ENCODE data around the gene GRB10.
"Not testable (repeated sequence)": the region's sequence is repeated elsewhere in the genome, so short reads cannot be mapped to it uniquely, and the experiment has no call there.

Gene GRB10

DNA sequence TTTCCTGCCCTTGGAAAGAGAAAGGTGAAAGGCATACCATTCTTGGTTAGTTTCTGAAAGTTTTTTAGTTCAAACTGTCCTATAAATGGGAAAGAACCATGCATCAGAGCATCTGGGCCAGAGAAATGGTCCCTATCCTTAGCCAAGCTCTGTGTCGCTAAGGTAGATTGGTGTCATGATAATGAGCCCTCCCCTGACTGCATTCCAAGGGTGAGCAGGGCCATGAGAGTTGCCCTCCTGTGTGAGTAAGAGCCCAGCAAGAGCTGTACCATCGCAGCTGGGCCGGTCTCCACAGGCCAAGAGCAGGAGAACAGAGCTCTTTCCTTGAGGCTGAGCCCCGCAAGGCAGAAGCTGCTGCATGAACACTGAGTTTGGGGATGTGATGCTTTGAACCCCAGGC lies 30.3 kb downstream of the GRB10 start:
- Mint-ChIP-seq H3K4me1 (ENCODE audit: low read depth) (no peaks in the 10 kb centered on the region), H3K27me3 (no peaks in the 10 kb centered on the region), H3K4me3 (no peak overlapping the region), H3K36me3 (ENCODE audit: low read depth) (no peaks in the 10 kb centered on the region), H3K27ac (no peak overlapping the region), H3K9me3 (no peaks in the 10 kb centered on the region)

DNA sequence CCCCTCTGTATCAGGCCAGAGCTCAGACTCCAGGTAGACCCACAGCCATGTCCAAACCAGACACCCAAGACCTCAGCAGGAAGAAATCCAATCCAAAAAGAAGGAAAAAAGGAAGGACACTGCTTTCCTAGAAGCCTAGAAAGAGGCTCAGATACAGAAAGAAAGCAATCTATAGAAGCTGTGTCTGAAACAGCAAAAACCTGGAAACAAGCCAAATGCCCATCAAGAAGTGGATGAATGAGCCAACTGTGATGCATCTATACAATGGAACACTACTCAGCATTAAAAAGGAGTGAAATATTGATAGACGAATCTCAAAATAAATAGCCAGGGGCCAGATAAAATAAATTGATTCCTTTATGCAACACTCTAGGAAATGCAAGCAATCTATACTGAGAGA lies 31.6 kb downstream of the GRB10 start:
- H3K27ac Mint-ChIP-seq = no peak overlapping the region
- H3K27me3 Mint-ChIP-seq = no peaks in the 10 kb centered on the region
- H3K36me3 Mint-ChIP-seq (ENCODE audit: low read depth) = no peaks in the 10 kb centered on the region
- no peaks in the 10 kb centered on the region for H3K9me3 Mint-ChIP-seq
- H3K4me1 Mint-ChIP-seq (ENCODE audit: low read depth) = no peaks in the 10 kb centered on the region
- no peak overlapping the region for H3K4me3 Mint-ChIP-seq

DNA sequence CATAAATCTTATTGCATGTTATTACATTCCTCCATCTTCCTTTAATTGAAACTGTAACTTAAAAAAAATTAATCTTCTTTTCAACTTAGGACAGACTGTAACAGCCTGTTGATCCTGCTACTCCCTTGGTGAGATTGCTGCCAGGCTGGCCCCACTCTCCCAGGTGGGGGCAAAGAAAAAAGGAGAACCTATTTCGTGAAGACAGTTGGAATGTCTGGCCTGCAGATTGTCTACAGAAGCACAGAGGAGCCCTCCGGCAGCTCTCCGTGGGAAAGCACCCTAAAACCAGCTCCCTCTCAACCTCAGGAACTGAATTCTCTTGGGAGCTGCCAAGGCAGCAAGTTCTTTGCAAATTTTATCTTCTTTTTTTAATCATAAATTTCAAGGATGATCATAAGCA lies 32.8 kb downstream of the GRB10 start:
- Mint-ChIP-seq H3K9me3 (no peaks in the 10 kb centered on the region), H3K36me3 (ENCODE audit: low read depth) (no peaks in the 10 kb centered on the region), H3K27me3 (no peaks in the 10 kb centered on the region), H3K27ac (no peak overlapping the region), H3K4me1 (ENCODE audit: low read depth) (no peaks in the 10 kb centered on the region), H3K4me3 (no peak overlapping the region)

DNA sequence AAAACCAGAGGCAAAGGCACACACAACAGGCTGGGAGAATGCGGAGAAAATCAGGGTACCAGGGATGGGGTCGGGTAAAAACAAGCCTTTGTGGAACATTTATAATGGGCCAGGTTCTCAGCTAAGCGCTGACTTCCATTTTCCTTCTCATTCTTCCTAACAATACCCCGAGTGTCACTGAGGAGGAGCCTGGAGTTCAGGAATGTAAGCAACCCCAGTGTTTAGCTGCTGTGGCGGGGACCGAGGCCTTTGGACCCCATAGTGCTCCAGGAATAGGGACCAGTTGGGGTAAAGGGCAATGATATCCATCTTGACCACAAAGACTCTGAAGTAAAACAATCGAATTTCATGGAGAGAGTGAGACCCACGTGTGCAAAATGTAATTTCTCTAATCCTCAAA lies 34.2 kb downstream of the GRB10 start:
- Mint-ChIP-seq H3K27ac (no peak overlapping the region), H3K4me3 (no peak overlapping the region), H3K4me1 (ENCODE audit: low read depth) (no peaks in the 10 kb centered on the region), H3K36me3 (ENCODE audit: low read depth) (no peaks in the 10 kb centered on the region), H3K9me3 (no peaks in the 10 kb centered on the region), H3K27me3 (no peaks in the 10 kb centered on the region)

DNA sequence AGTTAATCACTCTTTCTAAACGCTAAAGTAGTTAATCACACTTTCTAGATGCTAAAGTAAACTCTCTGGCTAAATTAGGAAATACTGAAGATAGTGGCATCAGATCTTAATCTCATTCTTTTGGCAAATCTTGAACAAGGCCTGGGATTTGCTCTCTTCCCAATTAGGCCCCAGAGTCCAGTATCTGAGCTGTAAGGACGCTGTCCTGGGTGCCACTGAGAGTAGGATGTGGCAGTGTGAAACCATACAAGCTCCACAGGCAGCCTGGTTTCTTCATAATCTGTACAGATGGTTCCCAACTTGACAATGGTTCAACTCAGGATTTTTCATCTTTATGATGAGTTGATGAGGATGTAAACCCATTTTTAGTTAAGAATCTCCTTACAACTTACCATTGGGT lies 36.9 kb downstream of the GRB10 start:
- Mint-ChIP-seq H3K27me3 (no peaks in the 10 kb centered on the region), H3K9me3 (no peaks in the 10 kb centered on the region), H3K36me3 (ENCODE audit: low read depth) (no peaks in the 10 kb centered on the region), H3K27ac (no peak overlapping the region), H3K4me1 (ENCODE audit: low read depth) (peaks cover under 1% of the 10 kb centered on the region), H3K4me3 (no peak overlapping the region)

DNA sequence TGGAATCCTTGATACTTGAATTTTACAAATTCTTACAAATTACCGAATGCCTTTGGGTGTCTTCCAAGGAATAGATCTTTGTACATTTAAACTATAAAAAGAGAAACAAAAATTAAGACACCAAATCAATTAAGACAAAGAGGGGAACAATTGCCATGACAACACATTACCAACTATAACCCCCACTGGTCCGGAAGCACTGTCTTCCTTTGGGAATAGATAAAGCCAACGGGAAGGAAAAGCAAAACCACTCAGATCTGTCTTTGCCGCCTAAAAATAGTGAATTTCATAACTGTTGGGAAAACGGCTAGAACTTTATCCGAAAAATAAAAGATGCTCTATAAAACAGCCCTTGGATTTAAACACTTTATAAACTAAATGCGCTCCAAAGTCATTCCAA lies 37.4 kb downstream of the GRB10 start:
- Mint-ChIP-seq H3K4me1 (ENCODE audit: low read depth) (peaks cover 5% of the 10 kb centered on the region), H3K9me3 (no peaks in the 10 kb centered on the region), H3K27me3 (no peaks in the 10 kb centered on the region), H3K4me3 (no peak overlapping the region), H3K36me3 (ENCODE audit: low read depth) (no peaks in the 10 kb centered on the region), H3K27ac (no peak overlapping the region)

DNA sequence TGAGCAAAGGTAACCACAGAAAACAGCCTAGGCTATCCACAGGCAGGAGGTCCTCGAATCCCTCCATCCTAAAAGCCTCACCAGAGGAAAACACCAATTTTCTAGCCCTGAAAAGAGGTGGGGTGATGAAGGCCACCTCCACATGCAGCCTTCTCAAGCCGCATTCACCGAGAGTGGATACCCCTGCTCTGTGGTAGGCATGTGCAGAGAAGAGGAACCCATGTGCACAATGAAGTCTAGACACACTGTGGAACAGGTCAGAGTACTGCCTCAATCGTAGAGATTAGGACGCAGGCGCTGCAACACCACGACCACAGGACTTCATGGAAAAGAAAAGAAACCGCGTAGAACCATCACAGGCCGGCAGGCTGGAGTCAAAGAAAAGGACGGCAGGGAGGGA lies 38.8 kb downstream of the GRB10 start:
- H3K4me3 Mint-ChIP-seq = no peak overlapping the region
- H3K36me3 Mint-ChIP-seq (ENCODE audit: low read depth) = no peaks in the 10 kb centered on the region
- no peaks in the 10 kb centered on the region for H3K9me3 Mint-ChIP-seq
- H3K27ac Mint-ChIP-seq = no peak overlapping the region
- H3K4me1 Mint-ChIP-seq (ENCODE audit: low read depth) = peaks cover 19% of the 10 kb centered on the region
- no peaks in the 10 kb centered on the region for H3K27me3 Mint-ChIP-seq

DNA sequence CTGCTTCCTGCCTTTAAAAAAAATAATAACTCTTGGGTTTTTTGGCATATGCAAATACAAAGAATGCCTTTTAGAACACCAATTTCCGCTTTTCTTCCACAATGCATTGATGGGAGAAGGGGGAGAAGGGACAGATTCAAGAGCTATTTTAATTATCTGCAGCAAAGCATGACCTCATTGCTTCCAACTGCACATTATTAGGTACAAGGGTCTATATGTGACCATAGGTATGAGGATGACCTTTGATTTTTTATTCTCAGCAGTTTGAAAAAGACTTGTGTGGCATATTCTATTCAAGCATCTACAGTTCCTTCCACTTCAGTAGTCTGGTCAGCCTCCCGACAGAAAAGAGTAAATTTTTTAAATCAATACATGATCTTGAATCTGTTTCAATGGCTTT lies 39.7 kb downstream of the GRB10 start:
- H3K4me1 Mint-ChIP-seq (ENCODE audit: low read depth) = peaks cover 19% of the 10 kb centered on the region
- no peak overlapping the region for H3K27ac Mint-ChIP-seq
- no peaks in the 10 kb centered on the region for H3K36me3 Mint-ChIP-seq (ENCODE audit: low read depth)
- H3K9me3 Mint-ChIP-seq = no peaks in the 10 kb centered on the region
- no peak overlapping the region for H3K4me3 Mint-ChIP-seq
- no peaks in the 10 kb centered on the region for H3K27me3 Mint-ChIP-seq

DNA sequence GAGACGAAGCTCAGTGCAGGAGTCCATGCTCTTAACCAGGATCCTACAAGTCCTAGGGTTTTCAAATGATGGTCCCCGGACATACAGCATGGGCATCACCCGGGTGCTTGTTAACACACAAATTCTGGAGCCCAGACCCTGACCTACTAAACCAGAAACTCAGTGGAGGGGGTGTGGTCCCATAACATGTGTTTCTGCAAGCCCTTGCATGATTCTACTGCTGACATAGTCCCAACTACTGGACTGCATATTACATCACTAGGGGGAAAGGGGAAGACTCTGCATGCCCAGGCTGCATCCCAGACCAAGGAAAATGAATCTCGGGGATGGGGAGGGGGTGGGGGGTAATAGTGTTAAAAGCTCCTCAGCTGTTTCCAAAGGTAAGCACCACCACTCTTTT lies 40.3 kb downstream of the GRB10 start:
- Mint-ChIP-seq H3K36me3 (ENCODE audit: low read depth) (no peaks in the 10 kb centered on the region), H3K27me3 (no peaks in the 10 kb centered on the region), H3K4me1 (ENCODE audit: low read depth) (peaks cover 19% of the 10 kb centered on the region), H3K9me3 (no peaks in the 10 kb centered on the region), H3K27ac (no peak overlapping the region), H3K4me3 (no peak overlapping the region)

DNA sequence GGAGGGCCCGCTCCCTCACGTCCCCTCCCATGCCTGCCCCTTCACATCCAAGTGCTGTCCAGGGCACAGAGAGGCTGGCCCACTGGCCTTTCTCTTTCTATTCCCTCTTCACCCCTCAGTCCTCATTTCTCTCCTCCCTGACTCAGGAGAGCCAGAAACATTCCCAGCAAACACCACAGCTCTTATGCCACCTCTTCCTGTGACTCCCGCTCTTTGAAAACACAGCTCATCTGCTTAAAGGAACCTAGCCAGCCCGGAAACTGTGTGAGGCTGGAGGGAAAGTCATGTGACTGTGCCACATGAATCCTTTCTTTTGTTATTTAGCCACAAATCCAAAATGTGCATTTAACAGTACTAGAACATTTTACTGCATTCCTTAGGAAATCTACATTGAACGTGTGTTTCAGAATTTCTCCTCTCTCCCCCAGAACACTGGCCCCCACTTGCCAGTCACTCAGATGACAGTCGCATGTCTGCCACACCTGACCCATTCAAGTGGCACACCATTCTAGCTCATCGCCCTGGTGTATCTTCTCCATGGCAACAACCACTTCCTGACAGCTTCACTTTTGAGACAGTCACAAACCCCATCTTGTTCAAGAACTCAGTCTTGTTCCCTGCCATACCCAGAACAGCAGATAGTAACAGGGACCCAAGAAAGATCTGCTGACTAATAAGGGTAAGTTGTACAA lies 42.8 kb downstream of the GRB10 start:
- Mint-ChIP-seq H3K9me3 (no peaks in the 10 kb centered on the region), H3K36me3 (ENCODE audit: low read depth) (no peaks in the 10 kb centered on the region), H3K4me3 (peak overlapping the region; percentile 9), H3K4me1 (ENCODE audit: low read depth) (peaks cover 25% of the 10 kb centered on the region), H3K27ac (peak overlapping the region; percentile 64), H3K27me3 (no peaks in the 10 kb centered on the region)

DNA sequence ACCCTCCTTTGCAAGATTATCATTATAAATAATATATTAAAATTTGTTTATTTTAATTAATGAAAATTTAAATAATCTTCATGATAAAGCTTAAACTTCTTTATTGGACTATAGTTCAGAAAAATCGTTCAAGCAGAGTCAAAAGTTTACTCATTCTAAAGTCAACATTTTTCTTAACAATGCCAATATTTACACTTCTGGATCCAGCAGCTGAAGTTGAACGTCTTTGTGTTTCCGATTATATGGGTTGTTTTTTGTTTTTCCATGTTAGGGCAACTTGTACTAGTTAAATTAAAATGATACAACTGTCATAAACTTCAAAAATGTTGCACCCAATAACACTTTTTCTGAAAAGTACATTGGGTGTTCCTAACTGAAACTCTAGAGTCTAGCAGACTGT lies 43.8 kb downstream of the GRB10 start:
- no peak overlapping the region for H3K4me3 Mint-ChIP-seq
- H3K36me3 Mint-ChIP-seq (ENCODE audit: low read depth) = no peaks in the 10 kb centered on the region

DNA sequence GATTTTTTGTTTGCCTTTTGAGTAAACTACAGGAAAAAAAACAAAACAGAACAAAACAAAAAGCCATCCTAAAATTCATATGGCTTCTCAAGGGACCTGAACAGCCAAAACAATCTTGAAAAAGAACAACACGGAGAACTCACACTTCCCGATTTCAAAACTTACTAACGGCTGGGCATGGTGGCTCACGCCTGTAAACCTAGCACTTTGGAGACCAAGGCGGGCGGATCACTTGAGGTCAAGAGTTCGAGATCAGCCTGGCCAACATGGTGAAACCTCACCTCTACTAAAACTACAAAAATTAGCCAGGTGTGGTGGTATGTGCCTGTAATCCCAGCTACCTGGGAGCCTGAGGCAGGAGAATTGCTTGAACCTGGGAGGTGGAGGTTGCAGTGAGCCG lies 46.9 kb downstream of the GRB10 start:
- peaks cover 28% of the 10 kb centered on the region for H3K4me1 Mint-ChIP-seq (ENCODE audit: low read depth)
- not testable (repeated sequence) for H3K9me3 Mint-ChIP-seq; H3K4me3 Mint-ChIP-seq; H3K27ac Mint-ChIP-seq; H3K36me3 Mint-ChIP-seq (ENCODE audit: low read depth); H3K27me3 Mint-ChIP-seq

More for the DNA sequence above, 43.8 kb downstream of the GRB10 start:
- H3K4me1 Mint-ChIP-seq (ENCODE audit: low read depth) = peaks cover 28% of the 10 kb centered on the region
- H3K27me3 Mint-ChIP-seq = no peaks in the 10 kb centered on the region
- no peak overlapping the region for H3K27ac Mint-ChIP-seq
- no peaks in the 10 kb centered on the region for H3K9me3 Mint-ChIP-seq

DNA sequence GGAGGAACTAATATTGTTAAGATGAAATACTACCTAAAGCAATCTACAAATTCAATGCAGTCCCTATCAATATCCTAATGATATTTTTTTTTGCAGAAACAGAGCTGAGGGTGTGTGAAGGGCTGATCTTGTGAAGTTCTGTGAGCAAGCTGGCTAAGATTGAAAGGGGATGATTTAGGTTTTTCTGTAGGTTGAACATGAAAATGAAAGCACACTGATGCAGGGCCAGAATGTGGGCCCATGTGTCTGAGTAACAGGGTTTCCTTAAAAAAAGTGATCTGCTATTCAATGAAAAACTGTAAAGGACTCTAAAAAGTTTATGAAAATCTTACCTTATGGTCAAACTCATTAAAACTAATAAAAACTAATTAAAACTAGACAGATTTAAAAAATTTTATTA lies 47.4 kb downstream of the GRB10 start:
- no peak overlapping the region for H3K4me3 Mint-ChIP-seq
- no peaks in the 10 kb centered on the region for H3K27me3 Mint-ChIP-seq
- H3K9me3 Mint-ChIP-seq = no peaks in the 10 kb centered on the region
- H3K36me3 Mint-ChIP-seq (ENCODE audit: low read depth) = no peaks in the 10 kb centered on the region
- H3K4me1 Mint-ChIP-seq (ENCODE audit: low read depth) = peaks cover 23% of the 10 kb centered on the region
- H3K27ac Mint-ChIP-seq = no peak overlapping the region

DNA sequence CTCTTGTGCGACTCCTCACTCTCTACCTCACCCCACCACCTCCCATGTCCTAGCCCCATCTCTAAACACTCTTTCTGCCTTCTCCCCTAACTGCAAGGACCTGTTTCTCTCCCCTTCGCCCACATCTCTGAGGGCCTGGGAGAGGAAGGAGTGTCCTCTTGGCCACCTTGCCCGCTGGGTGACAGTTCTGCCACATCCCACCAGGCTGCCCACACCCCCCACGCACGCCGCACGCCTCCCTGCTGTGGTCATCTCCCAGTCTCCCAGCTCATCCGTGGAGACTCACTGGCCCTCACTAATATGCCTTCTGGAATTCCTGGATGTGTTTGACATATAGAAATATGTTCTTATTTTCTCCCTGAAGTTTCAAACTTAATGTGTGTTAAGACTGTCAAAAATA lies 48.5 kb downstream of the GRB10 start:
- Mint-ChIP-seq H3K36me3 (ENCODE audit: low read depth) (no peaks in the 10 kb centered on the region), H3K27ac (no peak overlapping the region), H3K4me1 (ENCODE audit: low read depth) (peaks cover 12% of the 10 kb centered on the region), H3K9me3 (no peaks in the 10 kb centered on the region), H3K4me3 (no peak overlapping the region), H3K27me3 (no peaks in the 10 kb centered on the region)

DNA sequence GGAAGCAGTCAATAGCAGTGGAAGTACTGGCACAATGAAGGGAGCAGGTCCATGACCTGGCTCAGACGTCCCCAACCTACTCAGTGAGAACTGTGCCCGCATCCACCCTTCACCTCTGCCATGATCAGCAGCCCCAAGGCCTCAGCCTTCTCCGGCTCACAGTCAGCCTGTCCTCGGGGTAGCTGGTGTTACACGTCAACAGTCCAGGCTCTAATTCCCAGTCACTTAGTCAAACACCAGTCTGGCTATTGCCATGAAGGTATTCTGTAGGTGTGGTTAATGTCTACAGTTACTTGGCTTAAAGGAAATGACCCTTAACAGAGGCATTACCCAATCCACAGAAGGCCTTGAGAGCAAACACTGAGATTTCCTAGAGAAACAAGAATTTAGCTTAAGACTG lies 49.1 kb downstream of the GRB10 start:
- no peaks in the 10 kb centered on the region for H3K27me3 Mint-ChIP-seq
- no peak overlapping the region for H3K4me3 Mint-ChIP-seq
- H3K9me3 Mint-ChIP-seq = no peaks in the 10 kb centered on the region
- no peak overlapping the region for H3K27ac Mint-ChIP-seq
- peaks cover 9% of the 10 kb centered on the region for H3K4me1 Mint-ChIP-seq (ENCODE audit: low read depth)
- H3K36me3 Mint-ChIP-seq (ENCODE audit: low read depth) = no peaks in the 10 kb centered on the region

DNA sequence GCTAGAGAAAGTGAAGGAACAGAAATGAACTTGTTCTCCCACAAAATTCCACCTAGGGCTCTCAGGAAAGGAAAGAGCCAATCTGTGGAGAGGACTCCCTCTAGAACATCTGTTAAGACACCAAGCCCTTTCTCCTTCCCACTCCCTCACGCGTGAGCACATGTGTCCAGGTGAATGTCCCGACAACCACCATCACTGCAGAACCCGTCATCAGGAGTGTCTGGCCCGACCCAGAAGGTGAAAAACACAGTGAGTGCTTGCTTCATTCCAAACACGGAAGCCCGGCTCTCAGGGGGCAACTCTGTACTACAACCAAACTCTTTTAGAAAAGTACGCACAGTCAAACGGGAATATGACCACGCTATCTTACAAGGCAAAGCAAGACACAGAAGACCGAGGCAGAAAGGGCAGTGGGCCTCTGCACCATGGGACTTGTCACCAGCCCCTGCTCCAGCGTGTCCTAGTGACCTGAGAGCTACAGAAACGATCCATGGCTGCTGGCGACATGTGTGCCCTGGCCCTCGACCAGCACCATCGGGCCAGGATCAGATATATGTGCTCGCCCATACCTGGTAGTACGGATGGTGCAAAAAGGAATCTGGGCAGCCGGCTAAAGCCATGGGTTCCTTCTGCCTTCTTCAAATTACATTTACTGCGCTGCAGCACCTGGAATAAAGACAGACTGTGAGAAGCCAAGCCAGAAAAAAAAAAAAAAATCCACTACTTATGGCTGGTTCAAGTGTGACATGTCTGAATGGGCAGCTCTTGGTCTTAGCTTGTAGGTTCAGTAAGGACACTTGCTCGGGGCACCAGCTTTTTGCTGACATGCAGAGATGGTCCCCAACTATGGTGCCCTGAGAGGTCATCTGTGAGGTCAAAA lies 50.8 kb downstream of the GRB10 start:
- no peak overlapping the region for H3K4me3 Mint-ChIP-seq
- H3K27ac Mint-ChIP-seq = no peak overlapping the region
- no peaks in the 10 kb centered on the region for H3K9me3 Mint-ChIP-seq
- peaks cover 9% of the 10 kb centered on the region for H3K4me1 Mint-ChIP-seq (ENCODE audit: low read depth)
- H3K36me3 Mint-ChIP-seq (ENCODE audit: low read depth) = no peaks in the 10 kb centered on the region
- H3K27me3 Mint-ChIP-seq = no peaks in the 10 kb centered on the region

All from stimulated activated naive CD8-positive, alpha-beta T cell treated with anti-CD3 and anti-CD28 coated beads, Interleukin-15, Interleukin-2, amounts not matched to agents 100 ng/mL and 50 ng/mL, for 24 hours (primary cell).